ENCODE measurements around the gene TBK1.
A peak's percentile ranks its signal among the peaks of the same experiment; 100 is the strongest.

TBK1 gene

DNA sequence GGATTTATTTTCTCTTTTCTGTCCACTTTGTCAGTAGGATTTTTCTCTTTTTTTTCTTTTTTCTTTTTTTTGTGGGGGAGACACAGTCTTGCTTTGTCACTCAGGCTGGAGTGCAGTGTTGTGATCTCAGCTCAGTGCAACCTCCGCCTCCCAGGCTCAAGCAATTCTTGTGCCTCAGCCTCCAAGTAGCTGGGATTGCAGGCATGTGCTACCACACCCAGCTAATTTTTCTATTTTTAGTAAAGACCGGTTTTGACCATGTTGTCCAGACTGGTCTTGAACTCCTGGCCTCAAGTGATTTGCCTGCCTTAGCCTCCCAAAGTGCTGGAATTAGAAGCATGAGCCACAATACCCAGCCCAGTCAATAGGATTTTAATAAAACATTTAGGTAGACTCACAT is 21.0 kb upstream of the TBK1 start:
- Histone ChIP-seq H2AFZ (ENCODE audit: low read depth, low read length) (no peak overlapping the region), H3K4me3 (ENCODE audit: low read length) (no peak overlapping the region), H3K36me3 (ENCODE audit: insufficient read depth, low read length) (peaks cover 91% of the 10 kb centered on the region), H3K9me3 (ENCODE audit: low read length) (no peaks in the 10 kb centered on the region), H3K27me3 (ENCODE audit: insufficient read depth, low read length) (no peaks in the 10 kb centered on the region), H3K4me1 (ENCODE audit: insufficient read depth, low read length) (no peaks in the 10 kb centered on the region)

DNA sequence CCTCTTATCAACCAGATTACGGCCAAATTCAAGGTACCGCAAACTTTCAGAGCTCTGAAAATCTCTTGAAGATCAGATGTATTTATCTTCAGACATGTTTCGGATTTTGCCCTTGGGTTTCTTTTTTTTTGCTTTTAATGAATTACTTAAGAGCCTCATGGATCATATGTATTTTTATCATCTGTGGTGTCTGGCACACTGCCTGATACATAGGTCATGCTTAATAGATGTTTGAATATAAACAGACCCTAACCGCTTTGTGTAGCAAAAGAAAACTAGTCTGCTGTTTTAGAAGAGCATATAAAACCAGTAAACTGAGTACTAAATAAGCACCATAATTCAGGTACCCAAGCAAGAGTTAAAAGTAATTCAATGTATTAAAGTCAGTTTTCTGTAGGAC is 20.1 kb upstream of the TBK1 start:
- no peaks in the 10 kb centered on the region for H3K4me1 ChIP-seq (ENCODE audit: insufficient read depth, low read length)
- H3K4me3 ChIP-seq (ENCODE audit: low read length), result no peak overlapping the region
- no peaks in the 10 kb centered on the region for H3K9me3 ChIP-seq (ENCODE audit: low read length)
- H2AFZ ChIP-seq (ENCODE audit: low read depth, low read length), result no peak overlapping the region
- peaks cover 94% of the 10 kb centered on the region for H3K36me3 ChIP-seq (ENCODE audit: insufficient read depth, low read length)
- no peaks in the 10 kb centered on the region for H3K27me3 ChIP-seq (ENCODE audit: insufficient read depth, low read length)

DNA sequence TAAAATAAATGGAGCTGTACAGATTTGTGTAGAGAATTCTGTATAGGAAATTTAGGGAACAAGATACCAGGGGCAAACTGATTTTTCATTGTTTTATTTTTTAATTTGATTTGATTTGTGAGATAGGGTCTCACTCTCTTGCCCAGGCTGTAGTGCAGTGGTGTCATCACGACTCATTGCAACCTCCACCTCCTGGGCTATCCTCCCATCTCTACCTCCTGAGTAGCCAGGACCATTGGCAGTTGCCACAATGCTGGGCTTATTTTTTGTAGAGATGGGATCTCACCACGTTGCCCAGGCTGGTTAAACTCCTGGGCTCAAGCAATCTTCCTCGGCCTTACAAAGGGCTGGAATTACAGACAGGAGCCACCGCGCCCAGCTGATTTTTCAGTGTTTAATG is 18.0 kb upstream of the TBK1 start:
- peaks cover 97% of the 10 kb centered on the region for H3K36me3 ChIP-seq (ENCODE audit: insufficient read depth, low read length)
- no peaks in the 10 kb centered on the region for H3K27me3 ChIP-seq (ENCODE audit: insufficient read depth, low read length)

DNA sequence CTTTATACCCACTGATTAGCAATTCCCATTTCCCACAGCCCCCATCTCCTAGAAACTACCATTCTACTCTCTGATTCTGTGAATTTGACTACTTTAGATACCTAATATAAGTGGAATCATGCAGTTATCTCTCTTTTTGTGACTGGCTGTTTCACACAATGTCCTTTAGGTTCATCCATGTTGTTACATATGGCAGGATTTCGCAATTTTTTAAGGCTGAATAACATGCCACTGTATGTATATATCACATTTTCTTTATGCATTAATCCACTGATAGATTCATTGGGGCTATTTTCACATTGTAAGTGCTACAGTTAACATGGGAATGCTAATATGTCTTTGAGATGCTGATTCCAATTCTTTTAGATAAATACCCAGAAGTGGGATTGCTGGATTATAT is 11.8 kb upstream of the TBK1 start:
- no peak overlapping the region for H3K4me3 ChIP-seq (ENCODE audit: low read length)
- no peaks in the 10 kb centered on the region for H3K27me3 ChIP-seq (ENCODE audit: insufficient read depth, low read length)
- no peaks in the 10 kb centered on the region for H3K4me1 ChIP-seq (ENCODE audit: insufficient read depth, low read length)

More for the DNA sequence above, 18.0 kb upstream of the TBK1 start:
- Histone ChIP-seq H3K9me3 (ENCODE audit: low read length) (no peaks in the 10 kb centered on the region), H3K4me1 (ENCODE audit: insufficient read depth, low read length) (no peaks in the 10 kb centered on the region), H3K4me3 (ENCODE audit: low read length) (no peak overlapping the region), H2AFZ (ENCODE audit: low read depth, low read length) (no peak overlapping the region)

DNA sequence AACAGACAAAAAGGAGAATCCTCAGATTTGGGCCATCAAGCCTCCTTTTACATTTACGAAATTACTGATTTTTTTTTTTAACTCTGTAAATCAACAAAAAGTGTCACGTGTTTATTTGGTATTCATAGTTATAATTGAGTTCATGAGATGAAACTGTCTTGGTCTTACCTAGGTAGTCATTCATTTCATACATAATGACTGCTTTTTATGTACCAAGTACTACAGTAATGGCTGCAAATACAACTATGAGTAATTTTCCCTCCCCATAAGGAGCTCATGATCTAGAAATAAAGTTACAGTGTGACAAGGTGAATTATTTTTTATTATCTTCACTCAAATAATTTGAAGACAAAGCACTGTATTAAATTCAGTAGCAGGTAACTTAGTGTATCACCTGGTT is 6.4 kb upstream of the TBK1 start:
- Histone ChIP-seq H3K4me1 (ENCODE audit: insufficient read depth, low read length) (peaks cover 2% of the 10 kb centered on the region), H3K36me3 (ENCODE audit: insufficient read depth, low read length) (peaks cover 54% of the 10 kb centered on the region), H3K9me3 (ENCODE audit: low read length) (no peaks in the 10 kb centered on the region), H3K4me3 (ENCODE audit: low read length) (no peak overlapping the region), H2AFZ (ENCODE audit: low read depth, low read length) (no peak overlapping the region), H3K27me3 (ENCODE audit: insufficient read depth, low read length) (no peaks in the 10 kb centered on the region)

More for the DNA sequence above, 11.8 kb upstream of the TBK1 start:
- peaks cover 77% of the 10 kb centered on the region for H3K36me3 ChIP-seq (ENCODE audit: insufficient read depth, low read length)
- H3K9me3 ChIP-seq (ENCODE audit: low read length), result no peaks in the 10 kb centered on the region
- H2AFZ ChIP-seq (ENCODE audit: low read depth, low read length), result no peak overlapping the region

DNA sequence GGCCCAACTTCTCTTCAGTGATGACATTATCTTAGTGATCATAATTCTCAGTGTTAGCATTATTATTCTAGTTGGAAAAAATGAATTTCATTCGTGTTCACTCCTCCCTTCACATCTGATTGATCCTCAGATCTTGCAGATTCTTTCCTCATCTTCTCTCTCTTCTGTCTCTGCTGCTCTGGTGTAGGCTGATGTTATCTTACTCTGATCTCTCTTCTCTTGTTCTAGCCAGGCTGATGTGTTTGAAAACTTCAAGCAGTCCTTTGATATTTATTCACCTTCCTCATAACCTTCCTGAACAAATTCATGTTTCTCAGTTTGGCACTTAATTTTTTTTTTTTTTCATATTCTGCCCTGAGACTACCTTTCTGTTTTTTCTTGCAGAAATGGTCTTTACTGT is 5.6 kb upstream of the TBK1 start:
- Histone ChIP-seq H3K4me1 (ENCODE audit: insufficient read depth, low read length) (peaks cover 10% of the 10 kb centered on the region), H3K36me3 (ENCODE audit: insufficient read depth, low read length) (peaks cover 48% of the 10 kb centered on the region), H3K4me3 (ENCODE audit: low read length) (no peak overlapping the region), H2AFZ (ENCODE audit: low read depth, low read length) (no peak overlapping the region), H3K9me3 (ENCODE audit: low read length) (no peaks in the 10 kb centered on the region), H3K27me3 (ENCODE audit: insufficient read depth, low read length) (no peaks in the 10 kb centered on the region)

DNA sequence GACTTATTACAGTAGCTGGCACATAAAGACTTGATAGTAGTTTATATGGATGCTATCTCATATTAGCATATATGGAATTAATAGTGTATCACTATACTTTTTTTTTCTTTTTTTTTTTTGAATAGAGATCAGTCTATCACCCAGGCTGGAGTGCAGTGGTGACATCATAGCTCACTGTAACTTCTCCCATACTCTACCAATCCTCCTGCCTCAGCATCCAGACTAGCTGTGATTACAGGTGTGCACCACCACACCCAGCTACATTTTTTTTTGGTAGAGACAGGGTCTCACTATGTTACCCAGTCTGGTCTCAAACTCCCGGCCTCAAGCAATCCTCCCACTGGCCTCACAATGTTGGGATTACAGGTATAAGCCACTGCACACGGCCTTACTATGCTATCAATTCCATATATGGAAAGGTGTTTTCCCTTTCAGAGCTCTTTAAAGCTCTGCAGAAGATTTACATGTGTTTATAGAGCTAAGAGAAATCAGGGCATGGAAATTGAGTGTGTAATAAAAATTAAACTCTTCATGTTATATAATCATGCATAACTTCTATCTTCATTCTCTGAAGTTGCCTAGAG is 1.8 kb upstream of the TBK1 start:
- peaks cover 27% of the 10 kb centered on the region for H3K36me3 ChIP-seq (ENCODE audit: insufficient read depth, low read length)
- no peaks in the 10 kb centered on the region for H3K9me3 ChIP-seq (ENCODE audit: low read length)
- peaks cover 16% of the 10 kb centered on the region for H3K4me1 ChIP-seq (ENCODE audit: insufficient read depth, low read length)
- no peaks in the 10 kb centered on the region for H3K27me3 ChIP-seq (ENCODE audit: insufficient read depth, low read length)
- H2AFZ ChIP-seq (ENCODE audit: low read depth, low read length), result no peak overlapping the region
- H3K4me3 ChIP-seq (ENCODE audit: low read length), result peak overlapping the region; percentile 93

DNA sequence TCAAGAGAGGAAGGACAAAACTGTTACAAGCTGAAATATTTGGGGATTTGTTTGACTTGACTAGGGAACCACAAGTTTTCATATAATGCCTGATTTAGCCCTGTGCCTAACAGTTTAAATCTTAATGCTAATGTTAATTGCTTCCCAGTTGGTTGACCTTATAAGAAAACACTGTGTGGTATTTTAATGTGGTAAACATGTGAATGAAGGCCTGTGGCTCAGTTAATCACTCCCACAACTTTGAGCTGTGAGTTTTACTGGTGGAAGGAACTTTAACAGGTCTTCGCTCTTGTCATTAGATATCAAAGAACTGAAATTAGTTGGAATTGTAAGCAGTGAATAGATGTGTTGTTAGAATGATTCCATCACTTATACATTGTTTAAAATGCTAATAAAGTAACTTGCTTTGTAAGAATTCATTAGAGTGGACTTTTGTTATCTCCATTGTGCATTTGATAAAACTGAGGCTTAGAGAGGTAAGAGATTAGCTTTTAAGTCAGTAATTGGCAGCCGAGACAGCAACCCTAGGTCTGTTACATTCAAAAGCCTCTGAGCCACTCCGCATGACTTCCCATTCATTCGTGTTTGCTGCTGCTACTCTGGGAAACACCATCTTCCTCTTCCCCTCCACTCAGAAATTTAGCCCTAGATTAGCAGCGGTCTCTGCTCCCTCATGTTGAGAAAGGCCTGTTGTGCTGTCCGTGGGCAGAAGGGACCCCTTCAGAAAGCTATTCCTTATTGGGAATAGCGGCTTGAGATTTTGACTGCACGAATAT is 1.0 kb upstream of the TBK1 start:
- peaks cover 16% of the 10 kb centered on the region for H3K4me1 ChIP-seq (ENCODE audit: insufficient read depth, low read length)

DNA sequence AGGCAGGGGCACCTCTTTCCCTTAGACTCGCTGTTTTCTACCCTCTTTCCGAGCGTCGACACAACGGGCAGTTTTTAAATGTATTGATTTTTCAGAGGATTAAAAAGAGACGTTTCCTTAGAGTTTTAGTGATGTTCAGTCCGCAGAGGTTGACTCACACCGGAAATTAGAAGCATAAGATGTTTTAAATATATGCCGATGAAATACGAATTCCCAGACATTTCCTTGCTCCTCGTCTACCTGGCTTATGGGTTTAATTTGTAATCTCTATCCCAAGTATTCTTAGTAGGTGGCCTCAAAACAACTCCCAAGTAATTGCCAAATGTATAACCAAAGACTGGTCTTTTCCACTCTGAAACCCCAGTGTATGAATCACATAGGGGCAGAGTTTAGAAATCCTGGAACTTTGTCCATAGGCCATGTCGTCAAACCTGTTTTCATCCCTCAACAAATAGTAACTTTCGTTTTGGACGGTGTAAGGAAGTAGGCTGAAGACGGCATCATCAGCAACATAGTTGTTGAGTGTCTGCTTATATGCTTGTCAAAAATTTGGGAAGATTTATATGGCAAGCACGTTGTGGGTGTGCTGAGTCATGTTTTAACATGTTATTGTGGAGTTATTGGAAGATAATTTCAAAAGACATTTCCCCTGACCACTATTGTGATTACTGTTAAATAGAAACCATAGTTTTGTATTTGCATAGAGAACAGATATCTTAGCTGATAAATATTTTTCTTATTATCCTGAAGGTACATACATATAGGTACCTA is 824 bp downstream of the TBK1 start:
- Histone ChIP-seq H2AFZ (ENCODE audit: low read depth, low read length) (peak overlapping the region; percentile 93), H3K4me3 (ENCODE audit: low read length) (peak overlapping the region; percentile 93), H3K36me3 (ENCODE audit: insufficient read depth, low read length) (peaks cover 20% of the 10 kb centered on the region), H3K9me3 (ENCODE audit: low read length) (no peaks in the 10 kb centered on the region), H3K4me1 (ENCODE audit: insufficient read depth, low read length) (peaks cover 16% of the 10 kb centered on the region), H3K27me3 (ENCODE audit: insufficient read depth, low read length) (no peaks in the 10 kb centered on the region)

More for the DNA sequence above, 1.0 kb upstream of the TBK1 start:
- Histone ChIP-seq H3K4me3 (ENCODE audit: low read length) (peak overlapping the region; percentile 93), H3K36me3 (ENCODE audit: insufficient read depth, low read length) (peaks cover 27% of the 10 kb centered on the region), H3K9me3 (ENCODE audit: low read length) (no peaks in the 10 kb centered on the region), H2AFZ (ENCODE audit: low read depth, low read length) (peak overlapping the region; percentile 93), H3K27me3 (ENCODE audit: insufficient read depth, low read length) (no peaks in the 10 kb centered on the region)

DNA sequence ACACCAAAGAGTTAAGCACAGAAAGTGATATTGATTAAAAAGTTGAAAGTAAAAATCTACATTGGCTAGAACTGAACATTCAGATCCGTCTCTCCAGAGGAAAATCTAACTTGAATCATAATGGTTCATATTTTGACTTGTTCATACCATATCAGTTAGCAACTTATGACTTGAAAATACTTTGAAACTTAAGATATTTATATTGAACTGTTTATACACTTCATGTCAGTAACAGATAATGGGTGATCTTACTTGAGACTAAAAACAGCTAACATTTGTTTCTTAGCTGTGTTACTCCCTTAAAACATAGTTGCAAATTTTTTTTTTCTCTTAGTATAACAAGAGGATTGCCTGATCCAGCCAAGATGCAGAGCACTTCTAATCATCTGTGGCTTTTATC is 3.6 kb downstream of the TBK1 start:
- Histone ChIP-seq H3K4me3 (ENCODE audit: low read length) (no peak overlapping the region), H3K36me3 (ENCODE audit: insufficient read depth, low read length) (peaks cover 31% of the 10 kb centered on the region), H3K9me3 (ENCODE audit: low read length) (no peaks in the 10 kb centered on the region), H3K4me1 (ENCODE audit: insufficient read depth, low read length) (peaks cover 14% of the 10 kb centered on the region), H2AFZ (ENCODE audit: low read depth, low read length) (no peak overlapping the region), H3K27me3 (ENCODE audit: insufficient read depth, low read length) (no peaks in the 10 kb centered on the region)

DNA sequence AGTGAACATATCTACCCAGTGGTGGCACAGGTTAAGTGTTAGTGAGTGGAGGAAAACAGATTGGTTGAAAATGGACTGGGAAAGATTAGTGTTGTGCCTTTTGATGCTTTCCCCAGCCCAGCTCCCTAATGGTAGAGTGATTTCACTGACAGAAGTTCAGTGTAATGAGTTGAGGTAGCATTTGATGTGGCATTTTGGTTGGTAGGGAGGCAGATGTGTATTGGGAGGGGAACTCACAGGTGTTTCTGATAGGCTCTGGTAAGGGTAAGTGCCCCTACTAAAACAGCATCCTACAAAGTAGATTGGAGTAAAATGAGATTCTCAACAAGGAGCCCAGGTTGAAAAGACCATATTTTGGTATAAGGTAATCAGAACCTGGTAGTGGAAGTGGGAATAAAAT is 4.2 kb downstream of the TBK1 start:
- Histone ChIP-seq H3K9me3 (ENCODE audit: low read length) (no peaks in the 10 kb centered on the region), H3K4me3 (ENCODE audit: low read length) (no peak overlapping the region), H3K4me1 (ENCODE audit: insufficient read depth, low read length) (peaks cover 8% of the 10 kb centered on the region), H2AFZ (ENCODE audit: low read depth, low read length) (no peak overlapping the region), H3K36me3 (ENCODE audit: insufficient read depth, low read length) (peaks cover 34% of the 10 kb centered on the region), H3K27me3 (ENCODE audit: insufficient read depth, low read length) (no peaks in the 10 kb centered on the region)

DNA sequence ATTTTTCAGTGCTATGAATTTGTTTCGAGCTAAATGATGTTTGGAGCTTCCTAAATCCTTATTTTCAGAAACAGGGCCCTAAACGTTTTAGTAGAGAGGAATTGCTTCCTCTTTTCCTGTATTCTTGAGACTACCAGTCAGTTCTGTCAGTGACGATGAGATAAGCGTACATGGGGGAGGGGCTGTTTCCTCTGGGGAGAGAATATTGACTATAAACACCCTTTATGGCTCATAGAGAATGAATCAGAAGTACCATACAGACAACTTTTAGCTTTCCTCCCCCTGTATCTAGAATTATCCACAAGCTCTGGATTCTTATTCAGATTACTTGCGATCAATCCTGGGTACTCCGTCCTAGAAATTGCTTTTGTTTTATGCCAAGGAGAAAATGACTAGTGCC is 5.1 kb downstream of the TBK1 start:
- peaks cover 6% of the 10 kb centered on the region for H3K4me1 ChIP-seq (ENCODE audit: insufficient read depth, low read length)
- H3K4me3 ChIP-seq (ENCODE audit: low read length), result no peak overlapping the region
- no peak overlapping the region for H2AFZ ChIP-seq (ENCODE audit: low read depth, low read length)
- H3K9me3 ChIP-seq (ENCODE audit: low read length), result no peaks in the 10 kb centered on the region
- H3K27me3 ChIP-seq (ENCODE audit: insufficient read depth, low read length), result no peaks in the 10 kb centered on the region
- peaks cover 39% of the 10 kb centered on the region for H3K36me3 ChIP-seq (ENCODE audit: insufficient read depth, low read length)

DNA sequence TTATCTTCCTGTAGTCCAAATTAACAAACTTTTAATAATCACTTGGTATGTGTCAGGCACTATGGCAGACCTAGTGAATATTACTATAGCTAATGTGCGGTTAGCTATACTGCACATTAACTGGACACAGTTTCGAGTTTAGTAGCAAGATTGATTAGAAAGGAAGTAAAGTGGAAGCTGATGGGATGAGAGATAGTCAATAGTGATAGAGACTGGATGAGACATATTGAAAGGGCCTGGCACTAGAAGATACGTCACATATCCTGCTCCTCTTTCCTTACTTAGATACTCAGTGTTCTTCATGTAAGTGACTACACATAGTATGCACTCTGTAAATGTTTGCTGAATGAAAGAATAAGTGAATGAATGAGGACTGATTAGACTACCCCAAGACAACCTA is 5.5 kb downstream of the TBK1 start:
- H3K27me3 ChIP-seq (ENCODE audit: insufficient read depth, low read length), result no peaks in the 10 kb centered on the region
- no peak overlapping the region for H3K4me3 ChIP-seq (ENCODE audit: low read length)
- no peak overlapping the region for H2AFZ ChIP-seq (ENCODE audit: low read depth, low read length)
- no peaks in the 10 kb centered on the region for H3K9me3 ChIP-seq (ENCODE audit: low read length)
- peaks cover 6% of the 10 kb centered on the region for H3K4me1 ChIP-seq (ENCODE audit: insufficient read depth, low read length)
- peaks cover 40% of the 10 kb centered on the region for H3K36me3 ChIP-seq (ENCODE audit: insufficient read depth, low read length)
